ENCODE results near the gene COPA.

Gene COPA

GRCh38 chr1:160353223-160353622 is 10.2 kb upstream of the COPA start:
- TF ChIP-seq GATA3 (IDR thresholded peaks at IDR 0.05; ENCODE audit: low read depth, low read length) (no peak), GATA2 (IDR thresholded peaks at IDR 0.05; ENCODE audit: low read depth, low read length) (no peak)

GRCh38 chr1:160352555-160352954 is 9.5 kb upstream of the COPA start:
- TF ChIP-seq GATA3 (IDR thresholded peaks at IDR 0.05; ENCODE audit: low read depth, low read length) (no peak), GATA2 (IDR thresholded peaks at IDR 0.05; ENCODE audit: low read depth, low read length) (no peak)

DNA sequence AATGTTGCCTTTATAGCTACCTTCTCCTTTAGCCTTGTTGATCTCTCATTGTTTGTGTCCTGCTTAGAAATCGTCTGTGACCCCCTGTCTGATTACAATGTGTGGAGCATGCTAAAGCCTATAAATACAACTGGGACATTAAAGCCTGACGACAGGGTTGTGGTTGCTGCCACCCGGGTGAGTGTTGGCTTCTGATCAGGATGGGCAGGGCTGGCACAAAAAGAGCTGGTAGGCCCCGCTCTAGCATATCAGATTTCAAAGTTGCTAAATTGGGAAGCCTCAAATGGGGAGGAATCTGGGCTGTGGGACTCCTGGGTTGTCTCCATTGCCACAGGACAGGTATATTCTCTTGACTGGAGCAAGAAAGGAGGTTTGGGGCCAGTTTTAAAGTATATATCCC is 8.6 kb upstream of the COPA start:
- no peak for TF ChIP-seq GATA2 (IDR thresholded peaks at IDR 0.05; ENCODE audit: low read depth, low read length)
- TF ChIP-seq GATA3 (IDR thresholded peaks at IDR 0.05; ENCODE audit: low read depth, low read length), result no peak

GRCh38 chr1:160346958-160347357 is 3.9 kb upstream of the COPA start:
- TF ChIP-seq GATA2 (IDR thresholded peaks at IDR 0.05; ENCODE audit: low read depth, low read length) (no peak), GATA3 (IDR thresholded peaks at IDR 0.05; ENCODE audit: low read depth, low read length) (no peak)

GRCh38 chr1:160346463-160346862 is 3.4 kb upstream of the COPA start:
- no peak for TF ChIP-seq GATA2 (IDR thresholded peaks at IDR 0.05; ENCODE audit: low read depth, low read length)

- no peak for TF ChIP-seq GATA2 (IDR thresholded peaks at IDR 0.05; ENCODE audit: low read depth, low read length)
- TF ChIP-seq GATA3 (IDR thresholded peaks at IDR 0.05; ENCODE audit: low read depth, low read length), result no peak
These were observed 1.9 kb upstream of the COPA start for GRCh38 chr1:160344936-160345335.

- TF ChIP-seq GATA2 (IDR thresholded peaks at IDR 0.05; ENCODE audit: low read depth, low read length), result no peak
- no peak for TF ChIP-seq GATA3 (IDR thresholded peaks at IDR 0.05; ENCODE audit: low read depth, low read length)
These were observed 1.2 kb upstream of the COPA start for GRCh38 chr1:160344241-160344640.

DNA sequence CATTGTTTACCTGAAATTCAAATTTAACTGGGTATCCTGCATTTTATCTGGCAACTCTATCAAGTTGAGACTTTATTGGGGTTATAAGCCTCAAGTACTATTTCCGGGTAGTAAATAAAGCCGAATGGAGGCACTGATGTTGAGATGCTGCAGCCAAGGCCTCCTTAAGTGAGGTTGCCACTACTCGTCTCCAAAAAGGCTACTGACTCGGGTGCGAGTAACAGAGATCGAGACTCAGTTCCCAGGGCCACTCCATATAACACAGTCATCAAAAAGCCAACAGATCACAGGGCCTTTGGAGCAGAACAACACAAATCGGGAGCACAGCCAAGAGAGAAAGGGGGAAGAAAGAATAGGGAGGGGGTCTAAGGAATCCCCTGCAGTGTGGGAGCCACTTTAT is 524 bp downstream of the COPA start:
- TF ChIP-seq GATA3 (IDR thresholded peaks at IDR 0.05; ENCODE audit: low read depth, low read length) (no peak), GATA2 (IDR thresholded peaks at IDR 0.05; ENCODE audit: low read depth, low read length) (no peak)

DNA sequence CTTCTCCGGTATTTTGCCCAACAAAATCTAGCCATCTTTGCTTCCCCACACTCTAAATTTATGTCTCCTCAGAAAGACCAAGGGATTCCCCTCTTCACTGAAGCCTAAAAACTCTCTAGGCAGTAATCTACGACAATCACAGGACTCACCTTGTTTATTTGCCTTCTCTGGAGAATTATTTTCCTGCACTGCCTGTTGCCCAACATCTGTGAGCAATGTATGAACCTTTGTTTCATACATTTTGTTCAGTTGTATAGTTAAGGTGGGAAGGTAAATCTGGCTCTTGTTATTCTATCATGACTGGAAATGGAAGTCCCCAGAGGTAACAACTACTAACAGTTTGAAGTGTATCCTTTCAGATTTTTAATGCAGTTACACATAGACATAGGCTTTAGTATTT is 2.2 kb downstream of the COPA start:
- TF ChIP-seq GATA3 (IDR thresholded peaks at IDR 0.05; ENCODE audit: low read depth, low read length) (no peak), GATA2 (IDR thresholded peaks at IDR 0.05; ENCODE audit: low read depth, low read length) (no peak)

DNA sequence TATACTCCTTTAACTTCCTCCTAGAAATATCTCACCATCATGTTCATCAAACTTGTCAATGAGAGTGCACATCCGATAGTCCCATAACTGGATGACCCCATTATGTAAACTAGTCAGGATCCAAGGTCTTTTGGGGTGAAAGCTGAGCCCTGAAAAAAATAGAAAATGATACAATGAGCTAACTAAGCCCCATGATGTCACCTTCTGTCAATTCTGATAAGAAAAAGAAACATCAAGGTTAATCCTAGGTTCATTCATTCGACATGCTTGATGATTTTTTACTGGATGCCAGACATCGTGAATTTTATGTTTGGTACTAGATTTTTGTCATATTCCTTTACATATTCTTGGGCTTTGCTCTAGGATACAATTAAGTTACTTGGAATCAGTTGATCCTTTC is 2.9 kb downstream of the COPA start:
- no peak for TF ChIP-seq GATA2 (IDR thresholded peaks at IDR 0.05; ENCODE audit: low read depth, low read length)

DNA sequence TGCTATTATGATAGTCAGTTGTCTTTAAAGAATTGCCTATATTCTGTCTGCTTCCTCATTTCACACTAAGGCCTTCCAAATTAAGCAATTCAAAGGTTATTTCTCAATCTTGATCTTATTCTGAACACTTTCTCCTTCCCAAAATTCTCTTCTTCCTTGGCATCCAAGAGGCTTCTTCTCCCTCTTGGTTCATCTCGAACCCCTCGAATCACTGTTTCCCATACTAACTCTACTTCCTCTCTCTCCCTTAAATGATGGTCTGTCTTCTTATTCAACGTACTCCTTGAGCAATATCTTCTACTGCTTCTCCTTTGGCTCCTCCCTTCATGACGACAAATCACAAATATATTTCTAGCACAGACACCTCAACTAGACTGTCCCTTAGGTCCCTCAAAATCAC is 4.5 kb downstream of the COPA start:
- no peak for TF ChIP-seq GATA3 (IDR thresholded peaks at IDR 0.05; ENCODE audit: low read depth, low read length)
- TF ChIP-seq GATA2 (IDR thresholded peaks at IDR 0.05; ENCODE audit: low read depth, low read length), result no peak

GRCh38 chr1:160332516-160332915 is 10.5 kb downstream of the COPA start:
- no peak for TF ChIP-seq GATA3 (IDR thresholded peaks at IDR 0.05; ENCODE audit: low read depth, low read length)

DNA sequence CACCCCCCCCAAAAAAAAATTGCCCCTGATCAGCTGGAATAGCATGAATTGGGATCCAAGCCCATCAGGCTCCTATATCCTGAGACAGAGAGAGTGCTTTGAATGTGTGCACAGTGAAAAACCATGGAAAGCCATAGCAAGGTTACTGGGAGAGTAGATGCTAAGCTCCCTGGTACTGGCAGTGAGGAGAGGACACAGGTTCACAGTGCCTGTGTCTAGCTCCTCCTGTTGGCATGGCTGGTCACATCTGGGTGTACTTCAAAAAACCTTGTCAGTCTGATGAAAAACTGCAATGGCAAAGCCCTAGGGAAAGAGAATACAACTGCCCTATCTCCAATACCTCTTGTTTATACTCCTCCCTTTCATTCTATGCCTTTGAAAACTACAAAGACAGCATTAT is 12.9 kb downstream of the COPA start:
- no peak for TF ChIP-seq GATA3 (IDR thresholded peaks at IDR 0.05; ENCODE audit: low read depth, low read length)
- no peak for TF ChIP-seq GATA2 (IDR thresholded peaks at IDR 0.05; ENCODE audit: low read depth, low read length)

DNA sequence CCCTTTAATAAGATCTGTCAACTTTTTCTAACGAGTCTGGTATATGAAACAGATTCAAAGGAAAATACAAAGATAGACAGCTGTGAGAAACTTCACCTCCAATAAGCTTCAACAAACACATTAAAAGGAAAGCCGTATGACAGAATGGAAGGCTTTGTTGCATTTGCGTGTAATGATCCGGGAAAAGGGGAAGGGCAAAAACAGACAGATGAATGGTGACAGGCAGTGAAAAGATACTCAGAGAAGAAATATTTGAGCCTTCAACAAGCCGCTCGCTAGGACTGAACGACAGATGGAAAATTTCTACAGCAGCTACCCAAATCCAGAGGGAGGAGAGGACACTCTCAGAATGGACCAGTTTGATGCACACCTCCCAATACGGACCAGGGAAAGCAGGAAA is 14.9 kb downstream of the COPA start:
- TF ChIP-seq GATA2 (IDR thresholded peaks at IDR 0.05; ENCODE audit: low read depth, low read length) (no peak), GATA3 (IDR thresholded peaks at IDR 0.05; ENCODE audit: low read depth, low read length) (no peak)

DNA sequence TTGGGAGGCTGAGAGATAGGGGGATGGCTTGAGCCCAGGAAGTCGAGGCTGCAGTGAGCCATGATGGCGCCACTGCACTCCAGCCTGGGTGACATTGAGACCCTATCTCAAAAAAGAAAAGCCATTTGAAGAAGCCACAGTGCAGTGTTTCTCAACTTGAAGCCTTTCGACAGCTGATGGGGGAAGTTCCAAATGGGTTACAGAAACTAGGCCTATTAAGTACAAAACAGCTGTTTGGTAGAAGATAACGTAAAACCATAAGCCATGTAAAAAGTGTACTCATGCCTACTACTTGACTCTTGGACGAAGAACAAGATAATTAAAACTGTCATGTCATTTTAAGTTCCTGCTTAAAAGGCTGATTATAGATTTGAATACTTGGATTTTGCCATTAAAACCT is 16.6 kb downstream of the COPA start:
- no peak for TF ChIP-seq GATA2 (IDR thresholded peaks at IDR 0.05; ENCODE audit: low read depth, low read length)
- TF ChIP-seq GATA3 (IDR thresholded peaks at IDR 0.05; ENCODE audit: low read depth, low read length), result no peak

GRCh38 chr1:160325252-160325651 is 17.8 kb downstream of the COPA start:
- TF ChIP-seq GATA2 (IDR thresholded peaks at IDR 0.05; ENCODE audit: low read depth, low read length) (no peak), GATA3 (IDR thresholded peaks at IDR 0.05; ENCODE audit: low read depth, low read length) (no peak)

DNA sequence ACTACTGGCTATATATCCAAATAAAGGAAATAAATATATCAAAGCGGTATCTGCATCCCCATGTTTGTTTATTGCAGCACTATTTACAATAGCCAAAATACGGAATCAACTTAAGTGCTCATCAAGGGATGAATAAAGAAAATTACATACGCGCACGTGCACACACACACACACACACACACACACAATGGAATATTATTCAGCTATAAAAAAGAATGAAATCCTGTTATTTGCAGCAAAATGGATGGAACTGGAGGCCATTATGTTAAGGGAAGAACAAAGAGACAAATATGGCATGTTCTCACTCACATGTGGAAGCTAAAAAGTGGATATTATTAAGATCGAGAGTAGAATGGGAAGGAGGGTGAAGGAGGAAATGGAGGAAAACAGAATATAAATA is 20.2 kb downstream of the COPA start:
- TF ChIP-seq GATA3 (IDR thresholded peaks at IDR 0.05; ENCODE audit: low read depth, low read length) (no peak), GATA2 (IDR thresholded peaks at IDR 0.05; ENCODE audit: low read depth, low read length) (no peak)

Measured in SH-SY5Y (cell line).